ENCODE data around the gene GRAMD1B. TPM values are rescaled to one million over a fixed set of nuclear protein-coding genes. Genes with fewer than 3 reads are reported as not detected.

The GRAMD1B gene
- total and polyA plus RNA-seq, 2 donors (not counting 1 experiment from before 2014, with no cell fraction given): 0.83 to 1.5 TPM

DNA sequence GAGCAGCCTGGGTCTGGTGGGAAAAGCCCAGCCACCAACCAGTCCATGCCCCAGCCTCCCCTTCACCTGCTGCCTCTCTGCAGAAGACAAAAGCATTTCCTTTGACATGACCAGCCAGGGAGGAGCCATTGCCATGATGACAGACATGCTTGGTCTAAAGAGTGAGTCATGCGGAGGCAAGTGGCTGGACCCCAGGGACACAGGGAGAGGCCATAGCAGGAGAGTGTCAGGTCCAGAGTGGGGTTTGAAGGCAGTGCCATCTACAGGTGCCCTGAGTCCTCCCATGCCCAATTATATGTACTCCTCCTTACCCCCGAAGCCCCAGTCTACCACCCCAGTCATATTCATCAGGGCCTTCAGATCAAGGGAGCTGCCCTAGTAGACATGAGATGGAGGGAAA lies 157.0 kb downstream of the GRAMD1B start:
- Histone ChIP-seq H3K36me3 (ENCODE audit: control insufficient read depth, insufficient read depth, low read length) (no peaks in the 10 kb centered on the region), H3K27ac (ENCODE audit: insufficient read depth, low read length) (no peak overlapping the region), H3K9ac (ENCODE audit: insufficient read depth, low read length) (no peak overlapping the region), H4K20me1 (ENCODE audit: control insufficient read depth, extremely low read depth, insufficient read depth, low read length) (no peaks in the 10 kb centered on the region), H3K4me3 (replicated peaks in 1 of 4; ENCODE audit: control extremely low read depth in 1 of 4, insufficient read depth in 1 of 4, low read depth in 3 of 4, low read length in 4 of 4) (no peak overlapping the region), H2AFZ (ENCODE audit: low read length) (no peak overlapping the region), H3K4me1 (ENCODE audit: control insufficient read depth, extremely low read depth, insufficient read depth, low read length) (no peaks in the 10 kb centered on the region), H3K4me2 (ENCODE audit: extremely low read depth, insufficient read depth, low read length) (no peak overlapping the region), H3K27me3 (ENCODE audit: control insufficient read depth, insufficient read depth, low read length) (no peaks in the 10 kb centered on the region), H3K79me2 (ENCODE audit: control insufficient read depth, insufficient read depth, low read length) (no peaks in the 10 kb centered on the region), H3K9me3 (ENCODE audit: control insufficient read depth, insufficient read depth, low read depth, low read length) (no peaks in the 10 kb centered on the region)
- DNase-seq (ENCODE audit: low read depth in 2 of 2): no peak
- TF ChIP-seq, protein P1, sequence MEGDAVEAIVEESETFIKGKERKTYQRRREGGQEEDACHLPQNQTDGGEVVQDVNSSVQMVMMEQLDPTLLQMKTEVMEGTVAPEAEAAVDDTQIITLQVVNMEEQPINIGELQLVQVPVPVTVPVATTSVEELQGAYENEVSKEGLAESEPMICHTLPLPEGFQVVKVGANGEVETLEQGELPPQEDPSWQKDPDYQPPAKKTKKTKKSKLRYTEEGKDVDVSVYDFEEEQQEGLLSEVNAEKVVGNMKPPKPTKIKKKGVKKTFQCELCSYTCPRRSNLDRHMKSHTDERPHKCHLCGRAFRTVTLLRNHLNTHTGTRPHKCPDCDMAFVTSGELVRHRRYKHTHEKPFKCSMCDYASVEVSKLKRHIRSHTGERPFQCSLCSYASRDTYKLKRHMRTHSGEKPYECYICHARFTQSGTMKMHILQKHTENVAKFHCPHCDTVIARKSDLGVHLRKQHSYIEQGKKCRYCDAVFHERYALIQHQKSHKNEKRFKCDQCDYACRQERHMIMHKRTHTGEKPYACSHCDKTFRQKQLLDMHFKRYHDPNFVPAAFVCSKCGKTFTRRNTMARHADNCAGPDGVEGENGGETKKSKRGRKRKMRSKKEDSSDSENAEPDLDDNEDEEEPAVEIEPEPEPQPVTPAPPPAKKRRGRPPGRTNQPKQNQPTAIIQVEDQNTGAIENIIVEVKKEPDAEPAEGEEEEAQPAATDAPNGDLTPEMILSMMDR (conservative IDR thresholded peaks at IDR 0.05 in 1 of 2, IDR thresholded peaks at IDR 0.05 in 1 of 2; ENCODE audit: low read depth in 1 of 2, low read length in 2 of 2): no peak
- no peak for TF ChIP-seq EZH2 (IDR thresholded peaks at IDR 0.05; ENCODE audit: low read length, missing control alignments)

DNA sequence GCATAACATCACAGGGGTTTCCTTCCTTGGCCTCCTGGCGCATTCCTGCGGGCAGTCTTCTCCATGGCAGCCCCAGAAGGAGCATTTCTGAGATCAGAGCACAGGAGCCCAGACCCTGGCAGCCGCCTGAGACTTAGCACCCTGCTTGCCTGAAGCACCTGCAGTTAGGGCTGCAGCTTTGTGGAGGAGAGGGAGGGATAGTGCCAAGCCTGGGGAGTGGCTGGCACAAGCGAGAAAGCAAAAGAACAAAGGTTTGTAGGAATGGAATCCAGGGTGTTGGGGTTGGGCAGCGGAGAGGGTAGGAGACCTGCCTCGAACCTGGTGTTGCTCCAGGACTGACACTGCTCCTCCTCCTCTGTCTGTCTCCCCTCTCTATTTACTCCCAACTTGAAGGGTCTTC lies 157.5 kb downstream of the GRAMD1B start:
- DNase-seq (ENCODE audit: low read depth in 2 of 2): no peak
- no peaks in the 10 kb centered on the region for H3K79me2 ChIP-seq (ENCODE audit: control insufficient read depth, insufficient read depth, low read length)
- H2AFZ ChIP-seq (ENCODE audit: low read length): no peak overlapping the region
- no peak overlapping the region for H3K27ac ChIP-seq (ENCODE audit: insufficient read depth, low read length)
- H3K9me3 ChIP-seq (ENCODE audit: control insufficient read depth, insufficient read depth, low read depth, low read length): no peaks in the 10 kb centered on the region
- no peaks in the 10 kb centered on the region for H4K20me1 ChIP-seq (ENCODE audit: control insufficient read depth, extremely low read depth, insufficient read depth, low read length)
- H3K4me1 ChIP-seq (ENCODE audit: control insufficient read depth, extremely low read depth, insufficient read depth, low read length): no peaks in the 10 kb centered on the region
- no peaks in the 10 kb centered on the region for H3K27me3 ChIP-seq (ENCODE audit: control insufficient read depth, insufficient read depth, low read length)
- H3K4me2 ChIP-seq (ENCODE audit: extremely low read depth, insufficient read depth, low read length): no peak overlapping the region
- TF ChIP-seq, protein P1 (conservative IDR thresholded peaks at IDR 0.05 in 1 of 2, IDR thresholded peaks at IDR 0.05 in 1 of 2; ENCODE audit: low read depth in 1 of 2, low read length in 2 of 2): no peak
- TF ChIP-seq EZH2 (IDR thresholded peaks at IDR 0.05; ENCODE audit: low read length, missing control alignments): no peak
- H3K9ac ChIP-seq (ENCODE audit: insufficient read depth, low read length): no peak overlapping the region
- no peaks in the 10 kb centered on the region for H3K36me3 ChIP-seq (ENCODE audit: control insufficient read depth, insufficient read depth, low read length)
- H3K4me3 ChIP-seq (replicated peaks in 1 of 4; ENCODE audit: control extremely low read depth in 1 of 4, insufficient read depth in 1 of 4, low read depth in 3 of 4, low read length in 4 of 4): no peak overlapping the region

DNA sequence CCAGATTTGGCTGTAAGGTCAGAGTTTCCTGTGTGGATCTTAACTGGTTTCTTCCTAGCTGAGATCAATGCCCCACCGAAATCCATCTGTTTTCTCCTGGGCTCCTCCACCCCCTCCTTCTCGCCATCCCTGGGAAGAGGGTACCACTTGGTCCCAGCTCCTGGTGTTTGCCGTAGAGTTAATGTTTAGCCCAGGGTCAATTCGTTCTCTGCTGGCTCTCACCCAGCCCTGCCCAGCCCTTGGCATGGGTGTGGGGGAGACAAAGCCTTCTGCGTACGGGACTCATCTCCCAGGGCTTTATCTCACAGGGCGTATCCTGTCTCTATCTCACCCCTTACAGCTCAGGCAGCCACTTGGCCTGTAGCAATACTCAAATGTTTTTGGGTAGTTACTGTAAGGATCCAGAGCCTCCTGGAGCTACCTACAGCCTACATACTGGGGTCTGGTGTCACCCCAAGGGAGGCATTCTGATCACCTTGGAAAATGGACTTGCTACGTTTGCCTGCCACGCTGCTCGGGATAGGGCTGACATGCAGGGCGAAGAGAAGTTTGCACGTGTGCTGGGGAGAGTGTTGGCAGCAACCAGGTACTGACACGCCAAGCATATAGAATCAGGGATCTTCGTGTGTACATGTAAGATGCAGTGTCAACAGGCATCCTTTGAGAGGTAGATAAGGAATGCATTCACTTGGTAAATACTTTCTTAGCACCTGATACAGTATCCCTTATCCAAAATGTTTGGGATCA lies 158.2 kb downstream of the GRAMD1B start:
- Histone ChIP-seq H2AFZ (ENCODE audit: low read length) (no peak overlapping the region), H3K9ac (ENCODE audit: insufficient read depth, low read length) (no peak overlapping the region), H3K4me2 (ENCODE audit: extremely low read depth, insufficient read depth, low read length) (no peak overlapping the region), H3K27ac (ENCODE audit: insufficient read depth, low read length) (no peak overlapping the region), H3K4me1 (ENCODE audit: control insufficient read depth, extremely low read depth, insufficient read depth, low read length) (no peaks in the 10 kb centered on the region), H3K79me2 (ENCODE audit: control insufficient read depth, insufficient read depth, low read length) (no peaks in the 10 kb centered on the region), H3K9me3 (ENCODE audit: control insufficient read depth, insufficient read depth, low read depth, low read length) (no peaks in the 10 kb centered on the region), H3K4me3 (replicated peaks in 1 of 4; ENCODE audit: control extremely low read depth in 1 of 4, insufficient read depth in 1 of 4, low read depth in 3 of 4, low read length in 4 of 4) (no peak overlapping the region), H4K20me1 (ENCODE audit: control insufficient read depth, extremely low read depth, insufficient read depth, low read length) (no peaks in the 10 kb centered on the region), H3K36me3 (ENCODE audit: control insufficient read depth, insufficient read depth, low read length) (no peaks in the 10 kb centered on the region), H3K27me3 (ENCODE audit: control insufficient read depth, insufficient read depth, low read length) (no peaks in the 10 kb centered on the region)
- no peak for DNase-seq (ENCODE audit: low read depth in 2 of 2)
- TF ChIP-seq, protein P1 (conservative IDR thresholded peaks at IDR 0.05 in 1 of 2, IDR thresholded peaks at IDR 0.05 in 1 of 2; ENCODE audit: low read depth in 1 of 2, low read length in 2 of 2): no peak
- no peak for TF ChIP-seq EZH2 (IDR thresholded peaks at IDR 0.05; ENCODE audit: low read length, missing control alignments)

Measured in fibroblast of lung (primary cell).